ENCODE data around the gene CCKAR. TPM values are rescaled to one million over a fixed set of nuclear protein-coding genes. Genes with fewer than 3 reads are reported as not detected.

The CCKAR gene
- total RNA-seq, 1 experiment from 2014 or later = not detected

- Histone ChIP-seq H3K36me3 (ENCODE audit: control insufficient read depth, insufficient read depth, low read length) (no peaks in the 10 kb centered on the region), H3K27me3 (ENCODE audit: control insufficient read depth, insufficient read depth, low read length) (no peaks in the 10 kb centered on the region), H3K4me3 (ENCODE audit: low read depth in 2 of 2, low read length in 2 of 2) (no peak overlapping the region), H3K9me3 (ENCODE audit: control insufficient read depth, insufficient read depth, low read depth, low read length) (no peaks in the 10 kb centered on the region), H3K27ac (ENCODE audit: low read length) (no peak overlapping the region), H3K4me1 (ENCODE audit: control insufficient read depth, insufficient read depth, low read length) (no peaks in the 10 kb centered on the region)
- CTCF ChIA-PET = no interaction called here
- DNase-seq (ENCODE audit: low read depth, low spot score) (no peak), ATAC-seq (no peak)
- in situ Hi-C loops (cut with HindIII; ENCODE audit: low pct_unique_long_range_greater_than_20kb, low sequenced_read_pairs) (no loop called here), intact Hi-C loops (cut with micrococcal nuclease; ENCODE audit: unreplicated experiment) (no loop called here)
- TF ChIP-seq REST (IDR thresholded peaks at IDR 0.05; ENCODE audit: insufficient read depth in 1 of 2, low read depth in 2 of 2, low read length in 1 of 2) (no peak), POLR2AphosphoS5 (IDR thresholded peaks at IDR 0.05; ENCODE audit: low read depth, low read length) (no peak), CTCF (IDR thresholded peaks at IDR 0.05) (no peak), TCF7L2 (IDR thresholded peaks at IDR 0.05; ENCODE audit: low read depth, low read length) (no peak), SIN3A (IDR thresholded peaks at IDR 0.05; ENCODE audit: borderline replicate concordance, insufficient read depth, low read depth, low read length) (no peak)
- POLR2A ChIA-PET = no interaction called here
- no TSS peak for BruUV-seq (replicated peaks)
Measured at GRCh38 chr4:26509681-26510333, 19.5 kb upstream of the CCKAR start.

- no peak for ATAC-seq
Measured at GRCh38 chr4:26507286-26507685, 17.0 kb upstream of the CCKAR start.

More at GRCh38 chr4:26507286-26507685, 17.0 kb upstream of the CCKAR start:
- no peak for DNase-seq (ENCODE audit: low read depth, low spot score)
- Histone ChIP-seq H3K36me3 (ENCODE audit: control insufficient read depth, insufficient read depth, low read length) (no peaks in the 10 kb centered on the region), H3K27me3 (ENCODE audit: control insufficient read depth, insufficient read depth, low read length) (no peaks in the 10 kb centered on the region), H3K4me1 (ENCODE audit: control insufficient read depth, insufficient read depth, low read length) (no peaks in the 10 kb centered on the region), H3K27ac (ENCODE audit: low read length) (no peak overlapping the region), H3K9me3 (ENCODE audit: control insufficient read depth, insufficient read depth, low read depth, low read length) (no peaks in the 10 kb centered on the region), H3K4me3 (ENCODE audit: low read depth in 2 of 2, low read length in 2 of 2) (no peak overlapping the region)
- intact Hi-C loops (cut with micrococcal nuclease; ENCODE audit: unreplicated experiment) = no loop called here
- ChIA-PET POLR2A (no interaction called here), CTCF (no interaction called here)
- in situ Hi-C loops (cut with HindIII; ENCODE audit: low pct_unique_long_range_greater_than_20kb, low sequenced_read_pairs) = no loop called here
- no TSS peak for BruUV-seq (replicated peaks)
- TF ChIP-seq REST (IDR thresholded peaks at IDR 0.05; ENCODE audit: insufficient read depth in 1 of 2, low read depth in 2 of 2, low read length in 1 of 2) (no peak), TCF7L2 (IDR thresholded peaks at IDR 0.05; ENCODE audit: low read depth, low read length) (no peak), SIN3A (IDR thresholded peaks at IDR 0.05; ENCODE audit: borderline replicate concordance, insufficient read depth, low read depth, low read length) (no peak), CTCF (IDR thresholded peaks at IDR 0.05) (no peak), POLR2AphosphoS5 (IDR thresholded peaks at IDR 0.05; ENCODE audit: low read depth, low read length) (no peak)

All from Panc1 (cell line).